HEK293T (cell line): ENCODE measurements around the gene DNLZ.

Experiments
- BHLHE40 ChIP-seq: fragments of 450-650 bp; IDR thresholded peaks from 2 replicates; pipeline ENCODE4 v1.6.1; 2016; ENCODE audit warnings: mild to moderate bottlenecking, moderate library complexity, borderline replicate concordance
- CTBP1 ChIP-seq: fragments of 450-650 bp; IDR thresholded peaks from 2 replicates; pipeline ENCODE4 v1.6.1; 2016; ENCODE audit warnings: borderline replicate concordance
- ELF4 ChIP-seq: fragments of 450-650 bp; IDR thresholded peaks from 2 replicates; pipeline ENCODE4 v1.6.1; 2017; ENCODE audit warnings: antibody characterized with exemption
- FOXA1 ChIP-seq: fragments of 450-650 bp; IDR thresholded peaks from 2 replicates; pipeline ENCODE4 v1.6.1; 2016; ENCODE audit warnings: mild to moderate bottlenecking
- FOXK2 ChIP-seq: fragments of 450-650 bp; IDR thresholded peaks from 2 replicates; pipeline ENCODE4 v1.6.1; 2016; ENCODE audit warnings: mild to moderate bottlenecking
- FOXM1 ChIP-seq: fragments of 450-650 bp; IDR thresholded peaks from 2 replicates; pipeline ENCODE4 v1.6.1; 2017; ENCODE audit warnings: mild to moderate bottlenecking, borderline replicate concordance
- HDGF ChIP-seq: fragments of 450-650 bp; IDR thresholded peaks from 2 replicates; pipeline ENCODE4 v1.6.1; 2017; ENCODE audit warnings: antibody characterized with exemption, borderline replicate concordance
- L3MBTL2 ChIP-seq: fragments of 450-650 bp; conservative IDR thresholded peaks from 2 replicates; pipeline ENCODE4 v1.6.1; 2016; ENCODE audit warnings: mild to moderate bottlenecking
- LEF1 ChIP-seq: fragments of 450-650 bp; IDR thresholded peaks from 2 replicates; pipeline ENCODE4 v1.6.1; 2017; ENCODE audit warnings: mild to moderate bottlenecking, borderline replicate concordance
- SP1 ChIP-seq: fragments of 450-650 bp; IDR thresholded peaks from 2 replicates; pipeline ENCODE4 v1.6.1; 2017
- SUZ12 ChIP-seq: fragments of 450-650 bp; IDR thresholded peaks from 2 replicates; pipeline ENCODE4 v1.6.1; 2016; ENCODE audit warnings: mild to moderate bottlenecking
- TARDBP ChIP-seq: fragments of 450-650 bp; IDR thresholded peaks from 2 replicates; pipeline ENCODE4 v1.6.1; 2016

DNA sequence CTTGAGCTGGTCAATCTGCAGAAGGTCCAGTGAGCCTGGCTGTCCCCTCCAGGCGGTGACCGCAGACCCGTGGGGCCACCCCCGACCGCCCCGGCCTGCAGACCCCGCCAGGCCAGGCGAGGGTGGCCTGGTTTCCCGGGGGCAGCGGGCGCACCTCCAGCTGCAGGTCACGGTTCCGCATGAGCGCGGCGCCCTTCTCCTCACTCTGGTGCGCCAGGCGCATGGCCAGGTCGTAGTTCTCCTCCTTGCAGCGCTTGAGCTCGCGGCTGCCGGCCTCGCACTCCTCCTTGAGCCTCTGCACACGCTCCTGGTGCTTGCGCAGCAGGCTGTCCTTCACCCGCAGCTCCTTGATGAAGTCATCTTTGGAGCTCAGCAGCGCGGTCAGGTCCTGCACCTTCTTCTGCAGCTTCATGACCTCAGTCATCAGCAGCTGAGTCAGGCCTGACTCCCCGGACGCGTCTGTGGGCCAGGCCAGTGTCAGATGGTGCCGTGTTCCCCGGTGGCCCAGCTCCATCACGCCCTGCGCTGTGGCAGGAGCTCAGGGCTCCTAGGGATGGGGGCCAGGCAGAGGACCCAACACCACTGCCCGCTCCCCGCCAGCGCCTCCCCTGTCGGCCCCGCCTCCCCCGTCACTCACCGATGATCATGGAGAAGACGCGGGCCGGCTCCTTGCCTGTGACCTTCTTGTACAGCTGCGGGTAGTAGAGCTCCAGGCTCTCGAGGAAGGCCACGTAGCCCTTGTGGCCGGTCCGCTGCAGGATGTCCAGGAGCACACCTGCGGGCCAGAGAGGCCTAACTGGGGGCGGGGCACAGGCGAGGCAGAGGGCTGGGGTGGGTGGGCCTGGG, 7.4 kb upstream of the DNLZ start:
- TF ChIP-seq HDGF (no peak), FOXA1 (no peak), L3MBTL2 (no peak), FOXK2 (no peak), ELF4 (no peak), CTBP1 (no peak), SUZ12 (no peak), BHLHE40 (no peak), FOXM1 (no peak), SP1 (no peak), TARDBP (no peak), LEF1 (no peak)
